GM18873 (cell line): ENCODE results near the gene THEM4.
"Not testable (repeated sequence)": the region's sequence is repeated elsewhere in the genome, so short reads cannot be mapped to it uniquely, and the experiment has no call there.

Experiments
- ATAC-seq: cut with Tn5 transposase; IDR thresholded peaks from one replicate; pipeline ENCODE4 v1.9.1; 2021; ENCODE audit warnings: mild to moderate bottlenecking, moderate library complexity, moderate number of reproducible peaks; ENCODE audit not compliant: unreplicated experiment, low FRiP score

Gene THEM4

DNA sequence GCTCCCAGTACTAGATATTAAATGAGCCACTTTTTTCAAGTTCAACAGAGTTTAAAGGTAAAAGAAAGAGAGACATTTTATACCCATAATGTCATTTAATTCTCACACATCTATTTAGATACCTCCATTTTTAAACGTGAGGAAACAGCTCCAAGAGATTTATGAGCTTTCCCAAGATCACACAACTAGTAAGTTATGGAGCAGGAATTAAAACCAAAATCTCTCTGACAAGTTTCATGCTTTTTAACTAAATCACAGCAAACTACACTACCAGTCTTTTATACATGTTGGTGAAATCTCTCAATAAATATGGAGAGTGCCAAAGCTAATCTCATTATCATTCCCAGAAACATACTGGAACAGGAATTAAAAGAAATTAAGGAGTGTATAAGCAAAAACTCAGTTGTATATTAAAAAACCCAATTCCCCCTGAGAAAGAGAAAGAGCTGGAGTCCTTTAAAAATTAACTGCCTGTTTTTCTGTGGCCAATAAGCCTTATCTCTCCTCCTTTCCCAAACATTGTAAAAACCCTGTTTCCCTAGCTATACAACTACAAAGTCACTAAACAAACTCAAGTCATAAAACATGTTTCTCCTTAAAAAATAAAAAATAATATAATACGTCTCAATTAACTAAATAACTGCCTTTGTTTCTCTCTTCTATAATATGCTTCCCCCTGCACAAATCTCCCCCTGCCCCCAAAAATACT is 26.7 kb upstream of the THEM4 start:
- ATAC-seq: no peak

GRCh38 chr1:151935154-151935553 is 25.8 kb upstream of the THEM4 start:
- no peak for ATAC-seq

GRCh38 chr1:151934048-151934493 is 24.8 kb upstream of the THEM4 start:
- no peak for ATAC-seq

- no peak for ATAC-seq
Observed at GRCh38 chr1:151924691-151925587, 15.6 kb upstream of the THEM4 start.

GRCh38 chr1:151923422-151923821 is 14.1 kb upstream of the THEM4 start:
- ATAC-seq: no peak

DNA sequence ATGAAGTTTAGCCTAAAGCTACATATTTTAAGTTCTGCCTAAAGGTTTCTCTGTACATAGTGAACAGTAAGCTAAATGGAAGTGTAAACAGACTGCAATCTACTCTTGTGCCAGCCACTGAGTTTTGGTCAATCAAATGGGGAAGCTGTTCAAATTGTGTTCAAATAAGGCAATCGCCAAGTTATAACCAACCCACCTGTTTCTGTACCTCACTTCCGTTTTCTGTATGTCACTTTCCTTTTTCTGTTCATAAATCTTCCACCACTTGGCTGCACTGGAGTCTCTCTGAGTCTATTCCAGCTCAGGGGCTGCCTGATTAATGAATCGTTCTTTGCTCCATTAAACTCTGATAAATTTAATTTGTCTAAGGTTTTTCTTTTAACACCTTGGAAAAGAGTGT is 10.8 kb upstream of the THEM4 start:
- ATAC-seq: no peak

DNA sequence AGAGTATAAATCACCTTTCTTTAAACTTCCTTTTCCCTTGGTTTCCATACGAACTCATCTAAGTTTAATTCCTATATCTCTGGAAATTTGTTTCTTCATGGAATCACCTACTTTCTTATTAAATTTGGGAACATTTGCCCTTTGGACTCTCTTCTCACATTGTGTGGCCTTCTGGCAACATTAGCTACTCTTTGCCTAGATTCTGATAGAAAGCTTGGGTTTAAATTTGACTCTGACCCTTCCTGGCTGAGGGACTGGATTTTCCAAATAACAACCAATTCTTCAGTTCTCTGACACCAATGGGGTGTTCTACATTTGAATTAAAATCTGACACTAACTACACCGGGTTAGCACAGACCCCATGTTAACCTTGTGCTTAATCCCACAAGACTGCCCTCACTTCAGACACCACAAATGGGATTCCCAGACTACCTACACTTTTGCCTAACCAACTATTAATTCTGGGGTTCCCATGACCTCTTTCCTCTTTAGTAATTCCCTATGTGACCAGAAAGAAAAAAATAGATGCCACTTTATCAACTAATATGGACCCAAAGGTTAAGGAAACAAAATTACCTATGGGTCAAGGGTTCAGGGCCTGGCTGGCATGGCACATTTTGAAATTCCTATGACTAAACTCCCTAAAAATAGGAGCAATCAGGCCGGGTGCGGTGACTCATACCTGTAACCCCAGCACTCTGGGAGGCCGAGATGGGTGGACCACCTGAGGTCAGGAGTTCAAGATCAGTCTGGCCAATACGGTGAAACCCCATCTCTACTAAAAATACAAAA is 9.7 kb upstream of the THEM4 start:
- ATAC-seq: no peak

DNA sequence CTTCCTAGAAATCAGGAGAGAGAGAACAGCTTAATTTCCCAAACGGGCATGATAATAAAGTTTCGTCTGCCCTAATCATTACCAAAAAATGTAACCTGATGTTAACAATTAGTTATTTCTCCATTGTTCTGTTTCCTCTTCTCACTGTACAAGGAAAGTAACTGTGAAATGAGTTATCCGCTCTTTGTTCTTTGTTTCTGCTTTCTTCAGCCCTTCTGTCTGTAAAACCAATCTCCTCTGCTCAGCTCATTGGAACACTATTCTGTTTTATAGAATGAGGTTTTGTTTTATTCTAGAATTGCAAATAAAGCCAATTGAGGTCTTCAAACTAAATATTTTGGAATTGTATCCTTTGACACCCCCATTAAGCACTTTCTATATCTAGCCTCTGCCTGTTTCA is 8.8 kb upstream of the THEM4 start:
- ATAC-seq: no peak

DNA sequence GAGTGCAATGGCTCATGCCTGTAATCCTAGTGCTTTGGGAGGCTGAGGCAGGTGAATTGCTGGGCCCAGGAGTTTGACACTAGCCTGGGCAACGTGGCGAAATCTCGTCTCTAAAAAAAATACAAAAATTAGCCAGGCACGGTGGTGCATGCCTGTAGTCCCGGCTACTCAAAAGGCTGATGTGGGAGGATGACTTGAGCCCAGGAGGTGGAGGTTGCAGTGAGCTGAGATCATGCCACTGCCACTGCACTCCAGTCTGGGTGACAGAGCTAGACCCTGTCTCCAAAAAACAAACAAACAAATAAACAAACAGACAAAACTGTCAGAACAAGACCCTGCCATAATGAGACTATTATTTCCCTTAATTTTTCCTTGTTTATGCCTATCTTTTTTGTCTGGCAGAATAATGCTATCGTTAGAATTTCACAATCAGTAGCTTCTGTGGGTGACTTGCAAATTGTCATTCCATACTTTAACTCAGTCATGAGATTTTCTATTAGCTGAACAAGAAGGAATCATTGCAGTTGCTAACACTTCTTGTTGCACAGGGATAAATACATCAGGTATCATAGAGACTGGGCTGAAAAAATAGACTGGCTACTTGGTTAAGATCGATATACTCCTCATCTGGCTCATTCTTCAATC is 7.5 kb upstream of the THEM4 start:
- no peak for ATAC-seq

DNA sequence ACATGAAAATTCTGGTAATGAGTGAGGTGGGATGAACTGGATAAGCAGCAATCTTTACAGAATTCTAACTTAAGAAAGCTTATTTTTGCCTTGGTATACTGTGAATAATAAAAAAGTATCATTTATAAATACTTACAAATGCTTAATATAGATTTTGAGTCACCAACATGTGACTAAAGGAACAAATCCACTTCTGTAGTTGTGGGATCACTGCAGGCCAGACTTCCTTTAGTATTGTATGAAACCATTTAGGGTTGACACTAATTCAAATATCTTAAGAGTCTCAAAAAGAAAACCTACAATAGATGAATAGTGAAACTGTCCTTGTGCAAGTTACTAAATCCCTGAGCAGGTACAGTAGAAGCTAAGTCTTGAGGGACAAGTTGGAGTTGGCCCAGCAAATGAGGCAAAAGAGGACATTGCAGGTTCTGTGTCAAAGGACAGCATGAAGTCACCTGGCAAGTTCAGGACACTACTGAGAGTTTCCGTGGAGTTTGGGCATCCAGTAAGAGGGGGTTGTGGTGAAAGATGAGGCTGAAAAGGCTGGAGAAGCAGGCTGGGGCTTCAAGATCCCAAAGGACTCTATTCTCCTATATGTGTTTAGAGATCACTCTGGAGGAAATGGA is 5.9 kb upstream of the THEM4 start:
- no peak for ATAC-seq

DNA sequence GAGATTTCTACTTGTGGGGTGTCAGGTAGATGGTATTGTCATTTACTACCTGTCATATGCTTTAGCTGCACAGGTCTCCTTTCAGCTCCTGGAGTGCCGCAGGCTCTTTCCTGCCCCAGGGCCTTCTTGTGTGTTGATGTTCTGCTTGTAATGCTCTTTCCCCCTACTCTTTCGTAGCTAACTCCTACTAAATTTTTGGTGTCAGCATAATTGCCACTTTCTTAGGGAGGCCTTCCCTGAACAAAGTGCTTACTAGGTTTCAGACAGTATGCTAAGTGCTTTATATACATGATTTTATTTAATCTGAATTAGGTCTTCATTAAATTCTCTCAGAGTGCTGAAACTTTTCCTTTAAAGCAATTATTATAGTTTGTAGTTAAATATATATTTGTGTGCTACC is 4.8 kb upstream of the THEM4 start:
- ATAC-seq: no peak

DNA sequence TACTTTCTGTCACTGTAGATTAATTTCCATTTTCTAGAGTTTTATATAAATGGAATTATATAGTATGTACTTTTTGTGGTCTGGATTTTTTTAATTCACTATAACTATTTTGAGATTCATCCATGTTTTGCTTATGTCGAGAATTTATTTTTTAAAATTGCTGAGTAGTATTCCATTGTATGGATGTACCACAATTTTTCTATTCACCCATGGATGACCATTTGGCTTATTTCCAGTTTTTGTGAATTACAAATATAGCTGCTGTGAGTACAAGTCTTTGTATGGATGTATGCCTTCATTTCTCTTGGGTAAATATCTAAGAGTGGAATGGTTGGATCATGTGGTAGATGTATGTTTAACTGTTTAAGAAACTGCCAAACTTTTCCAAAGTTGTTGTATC is 3.7 kb upstream of the THEM4 start:
- no peak for ATAC-seq

DNA sequence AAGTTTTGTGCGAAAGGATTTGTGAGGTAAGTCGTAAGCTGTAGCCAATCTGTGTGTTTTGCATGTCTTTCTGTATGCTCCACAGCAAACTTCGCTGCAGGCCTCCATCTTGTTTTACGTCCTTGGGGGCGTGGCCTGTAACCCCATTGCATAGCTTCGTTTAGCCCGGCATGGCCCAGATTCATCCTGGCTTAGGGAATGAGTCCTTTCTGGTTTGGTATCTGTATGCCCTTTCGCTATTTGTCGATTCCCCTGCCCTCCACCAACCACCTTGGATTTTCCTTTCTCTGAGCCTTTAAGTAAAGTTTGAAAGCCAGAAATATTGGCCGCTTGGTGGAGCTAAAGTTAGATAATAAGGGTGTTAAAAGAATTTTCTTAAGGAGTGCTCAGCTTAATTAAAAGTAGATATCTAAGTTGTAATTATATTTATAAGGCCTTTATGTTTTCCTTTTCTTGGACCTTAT is 1.1 kb downstream of the THEM4 start:
- no peak for ATAC-seq

DNA sequence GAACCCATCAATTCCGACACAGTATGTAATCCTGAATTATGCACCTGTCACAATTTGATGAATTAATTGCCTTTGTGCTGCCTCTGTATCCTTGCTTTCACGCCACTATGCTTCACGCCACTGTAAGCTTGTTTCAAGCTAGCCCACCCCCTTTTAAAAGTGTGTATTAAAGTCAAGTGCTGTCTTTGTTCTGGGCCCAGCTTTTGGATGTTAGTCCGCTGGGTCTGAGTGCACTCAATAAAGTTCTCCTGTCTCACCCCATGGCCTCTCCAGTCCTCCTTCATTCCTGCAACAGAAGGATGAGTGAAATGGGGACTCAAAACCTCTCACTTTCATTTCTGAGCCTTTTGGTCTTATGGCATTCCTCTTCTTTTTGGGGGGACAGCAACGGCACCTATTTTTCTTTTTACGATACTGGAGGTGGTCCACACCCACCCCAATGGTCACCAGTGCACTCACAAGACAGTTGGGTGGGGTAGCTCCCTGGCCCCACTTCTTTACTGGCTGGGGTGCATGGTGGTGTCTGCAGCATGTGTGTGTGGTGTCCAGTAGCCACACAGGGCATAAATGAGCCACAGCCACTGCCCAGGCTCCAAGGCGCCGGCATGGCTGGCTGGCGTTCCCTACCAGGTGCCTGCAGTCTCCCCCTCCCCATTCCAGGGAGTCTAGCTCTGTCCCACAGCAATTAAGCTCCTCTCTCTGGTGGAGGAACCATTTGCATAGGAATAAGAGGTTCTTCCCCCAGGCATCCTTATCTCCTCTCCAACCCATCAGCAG is 1.8 kb downstream of the THEM4 start:
- no peak for ATAC-seq

DNA sequence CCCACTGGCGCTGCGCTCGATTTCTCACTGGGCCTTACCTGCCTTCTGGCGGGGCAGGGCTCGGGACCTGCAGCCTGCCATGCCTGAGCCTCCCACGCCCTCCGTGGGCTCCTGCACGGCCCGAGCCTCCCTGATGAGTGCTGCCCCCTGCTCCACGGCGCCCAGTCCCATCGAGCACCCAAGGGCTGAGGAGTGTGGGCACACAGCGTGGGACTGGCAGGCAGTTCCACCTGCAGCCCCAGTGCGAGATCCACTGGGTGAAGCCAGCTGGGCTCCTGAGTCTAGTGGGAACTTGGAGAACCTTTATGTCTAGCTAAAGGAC is 3.0 kb downstream of the THEM4 start:
- ATAC-seq: not testable (repeated sequence)

DNA sequence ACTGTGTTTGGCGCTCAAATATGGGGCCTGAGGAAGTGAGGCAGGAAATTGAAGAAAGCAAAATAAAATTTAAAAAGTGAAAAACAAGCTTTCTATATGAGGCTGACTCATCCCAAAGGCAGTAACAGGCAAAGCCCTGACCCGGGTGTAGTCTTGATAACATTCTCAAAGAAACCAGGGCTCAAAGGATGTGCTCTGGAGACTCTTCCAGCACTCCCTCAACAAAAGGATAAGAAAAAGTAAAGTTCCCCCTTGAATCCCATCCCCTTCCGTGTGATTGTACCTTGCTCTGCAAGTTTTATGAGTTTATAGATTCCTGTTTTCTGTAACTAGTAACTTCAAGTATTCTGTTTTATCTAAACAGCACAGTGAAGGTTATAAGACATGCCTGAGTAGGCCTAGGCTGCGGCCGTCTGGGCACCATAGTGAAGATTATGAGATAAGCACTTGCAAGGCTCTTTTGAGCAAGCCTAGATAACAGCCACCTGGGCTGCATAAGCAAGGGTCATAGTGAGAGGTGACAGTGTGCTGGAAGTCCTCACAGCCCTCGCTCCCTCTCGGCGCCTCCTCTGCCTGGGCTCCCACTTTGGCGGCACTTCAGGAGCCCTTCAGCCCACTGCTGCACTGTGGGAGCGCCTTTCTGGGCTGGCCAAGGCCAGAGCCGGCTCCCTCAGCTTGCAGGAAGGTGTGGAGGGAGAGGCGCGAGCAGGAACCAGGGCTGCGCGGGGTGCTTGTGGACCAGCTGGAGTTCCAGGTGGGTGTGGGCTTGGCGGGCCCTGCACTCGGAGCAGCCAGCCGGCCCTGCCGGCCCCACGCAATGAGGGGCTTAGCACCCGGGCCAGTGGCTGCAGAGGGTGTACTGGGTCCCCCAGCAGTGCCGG is 3.6 kb downstream of the THEM4 start:
- ATAC-seq: not testable (repeated sequence)

- no peak for ATAC-seq
Observed at GRCh38 chr1:151905070-151905442, 4.3 kb downstream of the THEM4 start.

DNA sequence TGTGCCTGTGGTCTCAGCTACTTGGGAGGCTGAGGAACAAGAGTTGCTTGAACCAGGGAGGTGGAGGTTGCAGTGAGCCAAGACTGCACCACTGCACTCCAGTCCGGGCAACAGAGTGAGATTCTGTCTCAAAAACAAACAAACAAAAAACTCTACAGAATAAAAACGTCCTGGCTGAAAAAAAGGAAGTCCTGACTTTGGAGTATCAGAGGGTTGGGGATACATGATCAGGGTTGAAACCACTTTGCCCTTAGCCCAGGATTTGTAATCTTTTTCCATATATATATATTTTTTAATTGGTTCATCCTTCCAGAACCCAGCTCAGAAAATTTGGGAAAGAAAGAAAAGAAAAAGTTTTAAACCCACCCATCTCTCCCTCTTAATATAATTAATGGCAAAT is 6.5 kb downstream of the THEM4 start:
- no peak for ATAC-seq
